Measurements from ENCODE around the gene VWA5B1.

GRCh38 chr1:20319456-20320220, 29.0 kb downstream of the VWA5B1 start:
- TF ChIP-seq CTCF (IDR thresholded peaks at IDR 0.05) (no peak), POLR2A (IDR thresholded peaks at IDR 0.05) (no peak)
